ENCODE results near the gene TRIM7.

The TRIM7 gene

DNA sequence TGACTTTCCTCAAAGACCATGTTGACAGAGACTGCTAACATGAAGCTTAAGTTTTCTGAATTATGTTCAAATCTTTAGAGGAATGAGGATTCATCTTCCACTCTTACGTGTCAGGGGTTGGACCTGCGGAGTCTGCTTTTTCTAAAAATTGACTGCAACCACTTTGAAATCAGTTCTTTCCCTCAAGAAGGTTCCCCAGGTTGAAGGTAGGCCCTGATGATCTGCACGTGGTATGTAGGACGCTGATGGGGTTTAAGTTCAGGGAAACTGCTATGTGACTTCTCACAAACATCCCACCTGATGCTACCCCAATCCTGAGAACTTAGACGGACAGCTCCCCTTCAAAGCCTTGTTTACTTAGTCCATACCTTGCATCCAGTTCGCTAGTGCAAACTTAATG, 31.5 kb upstream of the TRIM7 start:
- DNase-seq (ENCODE audit: low read depth) = no peak
- TF ChIP-seq, protein P1, sequence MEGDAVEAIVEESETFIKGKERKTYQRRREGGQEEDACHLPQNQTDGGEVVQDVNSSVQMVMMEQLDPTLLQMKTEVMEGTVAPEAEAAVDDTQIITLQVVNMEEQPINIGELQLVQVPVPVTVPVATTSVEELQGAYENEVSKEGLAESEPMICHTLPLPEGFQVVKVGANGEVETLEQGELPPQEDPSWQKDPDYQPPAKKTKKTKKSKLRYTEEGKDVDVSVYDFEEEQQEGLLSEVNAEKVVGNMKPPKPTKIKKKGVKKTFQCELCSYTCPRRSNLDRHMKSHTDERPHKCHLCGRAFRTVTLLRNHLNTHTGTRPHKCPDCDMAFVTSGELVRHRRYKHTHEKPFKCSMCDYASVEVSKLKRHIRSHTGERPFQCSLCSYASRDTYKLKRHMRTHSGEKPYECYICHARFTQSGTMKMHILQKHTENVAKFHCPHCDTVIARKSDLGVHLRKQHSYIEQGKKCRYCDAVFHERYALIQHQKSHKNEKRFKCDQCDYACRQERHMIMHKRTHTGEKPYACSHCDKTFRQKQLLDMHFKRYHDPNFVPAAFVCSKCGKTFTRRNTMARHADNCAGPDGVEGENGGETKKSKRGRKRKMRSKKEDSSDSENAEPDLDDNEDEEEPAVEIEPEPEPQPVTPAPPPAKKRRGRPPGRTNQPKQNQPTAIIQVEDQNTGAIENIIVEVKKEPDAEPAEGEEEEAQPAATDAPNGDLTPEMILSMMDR (conservative IDR thresholded peaks at IDR 0.05; ENCODE audit: low read depth, low read length) = no peak
- no peak overlapping the region for H3K4me3 ChIP-seq (ENCODE audit: low read length)

DNA sequence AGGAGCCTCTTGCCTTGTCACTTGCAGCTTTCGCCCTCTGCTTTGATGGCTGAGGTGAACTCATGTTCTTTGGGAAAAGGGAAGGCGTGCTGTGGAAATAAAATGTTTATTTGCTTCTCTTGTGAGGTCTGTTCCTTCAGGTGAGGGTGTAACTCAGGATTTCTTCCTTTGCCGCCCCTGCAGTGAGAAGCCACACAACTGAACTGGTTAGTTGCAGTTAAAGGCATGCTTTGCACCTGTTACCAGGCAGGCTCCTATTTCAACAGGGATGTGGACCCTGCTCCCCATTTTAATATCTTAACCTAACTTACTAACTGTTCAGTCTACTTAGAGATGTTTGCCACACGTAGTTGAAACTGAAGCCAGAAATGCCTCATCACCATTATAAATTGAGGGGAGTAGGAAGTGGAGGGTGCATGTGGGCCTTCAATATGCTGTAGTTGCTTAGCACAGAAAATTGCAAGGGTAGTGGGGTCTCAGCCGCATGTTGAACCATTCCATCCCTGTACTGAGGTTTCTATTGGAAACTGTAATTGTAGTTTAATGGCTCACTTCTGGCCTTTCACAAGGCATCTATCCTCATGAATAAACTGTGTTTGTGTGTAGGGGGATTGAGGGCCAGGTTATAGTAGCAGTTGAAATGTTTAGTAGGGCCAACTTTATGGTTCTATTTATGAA, 30.8 kb upstream of the TRIM7 start:
- TF ChIP-seq, protein P1 (conservative IDR thresholded peaks at IDR 0.05; ENCODE audit: low read depth, low read length) = no peak
- DNase-seq (ENCODE audit: low read depth) = no peak
- H3K4me3 ChIP-seq (ENCODE audit: low read length) = no peak overlapping the region

DNA sequence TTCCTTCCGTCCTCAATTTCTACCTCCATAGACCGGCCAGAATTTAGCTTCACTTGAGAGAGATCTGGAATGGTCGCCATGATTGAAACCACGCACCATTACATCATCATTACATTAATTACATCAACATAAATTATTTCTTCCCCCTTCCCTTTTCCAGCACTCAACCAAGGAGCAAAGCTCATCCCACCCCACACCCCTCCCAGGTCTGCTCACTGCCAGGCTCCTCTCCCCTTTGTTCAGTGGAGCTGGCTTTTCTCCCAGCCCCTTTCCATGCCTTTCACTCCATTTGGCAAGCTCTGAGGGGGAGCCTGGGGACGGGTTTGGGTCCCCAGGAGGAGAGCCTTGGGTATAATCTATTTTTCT, 30.3 kb upstream of the TRIM7 start:
- DNase-seq (ENCODE audit: low read depth) = no peak
- no peak overlapping the region for H3K4me3 ChIP-seq (ENCODE audit: low read length)
- TF ChIP-seq, protein P1 (conservative IDR thresholded peaks at IDR 0.05; ENCODE audit: low read depth, low read length) = no peak

- no peak overlapping the region for H3K4me3 ChIP-seq (ENCODE audit: low read length)
- DNase-seq (ENCODE audit: low read depth) = no peak
- TF ChIP-seq, protein P1 (conservative IDR thresholded peaks at IDR 0.05; ENCODE audit: low read depth, low read length) = no peak
Observed at GRCh38 chr5:181234455-181235306, 29.7 kb upstream of the TRIM7 start.

- TF ChIP-seq, protein P1 (conservative IDR thresholded peaks at IDR 0.05; ENCODE audit: low read depth, low read length) = no peak
- no peak for DNase-seq (ENCODE audit: low read depth)
- no peak overlapping the region for H3K4me3 ChIP-seq (ENCODE audit: low read length)
Observed at GRCh38 chr5:181233801-181234454, 28.9 kb upstream of the TRIM7 start.

GRCh38 chr5:181233088-181233800, 28.2 kb upstream of the TRIM7 start:
- TF ChIP-seq, protein P1 (conservative IDR thresholded peaks at IDR 0.05; ENCODE audit: low read depth, low read length) = no peak
- no peak overlapping the region for H3K4me3 ChIP-seq (ENCODE audit: low read length)
- no peak for DNase-seq (ENCODE audit: low read depth)
